HG02943 (cell line): ENCODE data around the gene ROBO1.

ENCODE experiments used
- ATAC-seq: cut with Tn5 transposase; IDR thresholded peaks from one replicate; pipeline ENCODE4 v1.9.1; 2021; ENCODE audit warnings: mild to moderate bottlenecking, low read depth, moderate library complexity; ENCODE audit not compliant: unreplicated experiment

Gene ROBO1

DNA sequence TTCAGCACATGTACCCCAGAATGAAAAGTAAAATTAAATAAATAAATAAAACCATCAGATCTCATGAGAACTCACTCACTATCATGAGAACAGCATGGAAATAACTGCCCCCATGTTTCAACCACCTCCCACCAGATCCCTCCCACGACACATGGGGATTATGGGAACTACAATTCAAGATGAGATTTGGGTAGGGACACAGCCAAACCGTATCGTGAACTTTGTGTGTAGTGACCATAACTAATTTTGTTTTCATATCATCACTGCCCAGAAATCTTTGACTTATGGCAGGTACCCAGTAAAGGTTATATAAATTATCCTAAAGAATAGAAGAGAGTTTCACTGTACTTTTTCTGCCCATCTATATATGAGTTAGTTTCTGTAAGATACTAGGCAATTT is 766.5 kb downstream of the ROBO1 start:
- ATAC-seq, result no peak

DNA sequence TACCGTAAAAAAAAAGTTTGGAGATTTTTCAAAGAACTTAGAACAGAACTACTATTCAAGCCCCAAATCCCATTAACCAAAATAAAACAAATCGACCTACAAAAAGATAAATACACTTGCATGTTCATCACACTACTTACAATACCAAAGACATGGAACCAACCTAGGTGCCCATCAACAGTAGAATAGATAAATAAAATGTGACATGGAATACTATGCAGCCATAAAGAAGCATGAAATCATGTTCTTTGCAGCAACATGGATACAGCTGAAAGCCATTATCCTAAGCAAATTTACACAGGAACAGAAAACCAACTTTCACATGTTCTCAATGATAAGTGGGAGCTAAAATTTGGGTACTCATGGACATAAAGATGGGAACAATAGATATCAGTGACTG is 768.7 kb downstream of the ROBO1 start:
- no peak for ATAC-seq

- ATAC-seq, result no peak
Measured at GRCh38 chr3:78995087-78995486, 772.7 kb downstream of the ROBO1 start.

DNA sequence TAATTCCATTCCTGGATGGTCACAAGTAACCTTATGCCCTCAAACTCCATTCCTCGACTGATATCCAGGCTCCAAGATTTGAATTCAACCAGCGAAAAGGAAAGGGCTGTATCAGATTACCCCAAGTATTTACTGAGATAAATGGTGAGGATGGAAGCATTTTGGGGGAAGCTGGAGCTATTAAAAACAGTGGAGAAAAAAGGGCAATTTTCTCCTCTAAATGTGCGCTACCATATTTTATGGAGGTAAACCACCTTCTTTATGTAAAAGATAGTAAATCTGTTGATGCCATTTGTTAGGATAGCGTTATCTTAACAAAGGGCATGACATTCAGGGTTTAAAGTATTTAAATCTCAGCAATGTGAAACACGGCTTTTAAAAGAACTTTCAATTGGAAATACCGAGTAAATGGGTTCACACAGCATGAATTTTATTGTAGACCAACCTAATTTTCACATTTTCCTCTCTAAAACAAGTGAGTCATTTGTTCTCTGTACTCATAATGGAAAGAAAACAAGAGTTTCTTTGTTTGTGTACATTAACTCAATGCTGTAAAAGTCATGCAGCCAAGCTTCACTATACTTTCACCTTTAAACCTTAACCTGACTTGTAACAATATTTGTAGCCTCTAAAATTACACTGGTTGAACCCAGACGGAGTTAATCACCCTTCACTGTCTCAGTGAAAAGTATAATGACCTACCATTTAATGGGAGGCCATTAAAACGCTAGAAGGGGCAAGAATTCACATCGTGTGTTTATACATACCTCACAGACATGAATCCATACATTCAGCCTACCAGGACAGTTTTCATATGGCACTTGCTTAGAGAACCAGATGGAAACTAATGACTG is 773.4 kb downstream of the ROBO1 start:
- no peak for ATAC-seq

GRCh38 chr3:78993375-78993774 is 774.4 kb downstream of the ROBO1 start:
- ATAC-seq, result no peak

DNA sequence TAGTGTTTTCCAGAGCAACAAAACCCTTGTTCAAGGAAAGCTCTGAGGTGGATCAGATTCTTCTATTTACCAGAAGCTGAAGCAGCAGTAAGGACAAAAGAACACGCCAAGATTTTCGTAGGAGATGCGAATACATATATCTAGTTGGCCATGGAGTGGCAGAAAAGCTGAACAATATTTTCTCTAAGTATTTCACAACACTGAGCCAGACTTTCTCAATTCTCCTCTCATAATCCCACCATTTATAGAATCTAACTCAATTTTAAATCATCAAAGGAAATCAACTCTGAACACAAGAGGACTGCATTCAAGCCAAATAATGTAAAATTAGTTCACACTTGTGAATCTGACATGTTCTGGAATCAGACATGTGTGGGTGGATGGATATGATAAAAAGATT is 775.0 kb downstream of the ROBO1 start:
- ATAC-seq, result no peak

DNA sequence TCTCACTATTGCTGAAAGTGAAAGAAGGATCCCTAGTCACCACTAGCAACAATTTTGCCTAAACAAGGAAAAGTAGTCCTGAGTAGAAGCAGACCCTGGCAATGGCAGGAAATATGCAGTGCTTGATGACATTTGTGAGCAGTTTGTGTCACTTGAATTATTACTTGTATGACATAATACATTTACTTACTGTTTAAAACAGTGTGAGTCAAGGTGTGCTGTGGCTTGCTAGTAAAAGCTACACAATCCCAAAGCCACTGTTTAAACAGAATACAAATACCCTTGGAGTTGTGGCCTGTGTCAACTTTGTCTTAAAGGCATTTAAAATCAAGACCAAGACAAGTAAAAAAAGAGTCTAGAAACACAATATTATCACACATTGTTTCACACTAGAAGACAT is 775.4 kb downstream of the ROBO1 start:
- no peak for ATAC-seq

DNA sequence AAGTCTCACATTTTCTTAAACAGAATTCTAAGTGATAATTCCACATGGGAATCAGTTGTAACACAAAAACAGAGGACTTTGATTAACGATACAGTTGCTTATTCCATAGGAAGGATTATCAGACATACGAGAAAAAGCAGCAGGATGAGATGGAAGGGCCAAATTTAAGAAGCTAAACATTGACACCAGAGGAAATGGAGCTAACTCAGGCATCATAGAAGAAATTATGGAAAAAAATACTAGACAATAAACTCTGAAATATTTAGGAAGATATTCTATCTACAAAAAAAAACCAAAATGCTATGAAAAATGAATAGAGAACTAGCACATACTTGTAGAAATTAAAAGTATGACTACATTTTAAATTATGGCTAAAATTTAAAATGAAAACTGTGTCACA is 776.1 kb downstream of the ROBO1 start:
- no peak for ATAC-seq

- no peak for ATAC-seq
Measured at GRCh38 chr3:78990156-78990555, 777.6 kb downstream of the ROBO1 start.

GRCh38 chr3:78988324-78988723 is 779.5 kb downstream of the ROBO1 start:
- ATAC-seq, result no peak

- no peak for ATAC-seq
Measured at GRCh38 chr3:78986416-78987101, 781.2 kb downstream of the ROBO1 start.

GRCh38 chr3:78985981-78986380 is 781.8 kb downstream of the ROBO1 start:
- ATAC-seq, result no peak

DNA sequence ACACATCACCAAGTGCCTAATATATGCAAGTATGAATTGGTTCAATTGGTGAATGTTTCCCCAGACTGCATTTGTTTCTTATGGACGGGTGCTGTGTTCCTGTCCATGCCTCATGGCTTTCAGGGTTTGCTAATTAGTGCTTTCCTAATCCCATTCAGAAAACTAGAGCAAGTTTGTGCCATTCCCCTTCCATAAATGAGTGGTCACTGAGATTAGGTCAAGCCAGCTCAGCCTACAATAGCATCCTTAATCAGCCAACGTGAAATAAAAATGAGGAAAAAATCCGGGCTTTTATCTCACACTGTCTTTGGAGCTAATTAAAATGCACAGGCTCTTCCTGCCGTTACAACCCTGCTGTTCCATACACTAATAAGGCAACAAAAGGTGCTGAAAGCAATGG is 788.8 kb downstream of the ROBO1 start:
- ATAC-seq, result no peak

- no peak for ATAC-seq
Measured at GRCh38 chr3:78978037-78978436, 789.8 kb downstream of the ROBO1 start.

DNA sequence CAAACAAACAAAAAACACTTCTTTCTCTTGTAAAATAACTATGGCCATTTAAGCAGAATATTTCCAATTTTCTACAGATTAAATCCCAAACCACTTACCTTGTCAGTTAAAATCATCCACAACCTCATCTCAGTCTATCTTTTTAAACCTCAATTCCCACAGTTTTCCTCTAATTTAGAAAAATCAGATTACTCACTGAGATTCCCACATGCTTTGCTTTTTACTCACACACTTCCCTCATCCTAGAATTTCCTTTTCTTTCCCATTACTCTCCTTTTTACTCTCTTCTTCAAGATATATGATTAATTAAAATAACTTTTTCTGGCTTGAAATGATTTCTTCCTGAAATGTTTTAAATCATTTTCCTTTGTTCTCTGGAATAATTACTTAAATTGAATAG is 790.7 kb downstream of the ROBO1 start:
- ATAC-seq, result no peak

DNA sequence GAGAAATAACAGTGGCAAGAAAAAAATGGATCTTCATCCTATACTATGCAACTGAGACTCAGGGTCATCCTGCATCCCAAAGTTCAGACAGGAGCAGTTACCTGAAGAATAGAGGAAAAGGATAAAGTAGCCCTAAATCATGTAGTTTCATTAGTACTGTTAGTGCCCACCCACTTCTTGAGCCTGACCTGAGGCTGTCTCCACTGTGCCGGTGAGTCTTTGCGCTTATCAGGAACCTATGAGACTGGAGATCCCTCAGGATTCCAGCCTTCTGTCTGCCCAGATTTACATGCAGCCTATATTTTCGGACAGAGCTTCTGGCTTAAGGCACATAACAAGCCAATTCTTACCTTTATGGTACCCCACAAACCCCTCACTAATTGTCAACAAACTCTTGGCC is 791.6 kb downstream of the ROBO1 start:
- no peak for ATAC-seq

DNA sequence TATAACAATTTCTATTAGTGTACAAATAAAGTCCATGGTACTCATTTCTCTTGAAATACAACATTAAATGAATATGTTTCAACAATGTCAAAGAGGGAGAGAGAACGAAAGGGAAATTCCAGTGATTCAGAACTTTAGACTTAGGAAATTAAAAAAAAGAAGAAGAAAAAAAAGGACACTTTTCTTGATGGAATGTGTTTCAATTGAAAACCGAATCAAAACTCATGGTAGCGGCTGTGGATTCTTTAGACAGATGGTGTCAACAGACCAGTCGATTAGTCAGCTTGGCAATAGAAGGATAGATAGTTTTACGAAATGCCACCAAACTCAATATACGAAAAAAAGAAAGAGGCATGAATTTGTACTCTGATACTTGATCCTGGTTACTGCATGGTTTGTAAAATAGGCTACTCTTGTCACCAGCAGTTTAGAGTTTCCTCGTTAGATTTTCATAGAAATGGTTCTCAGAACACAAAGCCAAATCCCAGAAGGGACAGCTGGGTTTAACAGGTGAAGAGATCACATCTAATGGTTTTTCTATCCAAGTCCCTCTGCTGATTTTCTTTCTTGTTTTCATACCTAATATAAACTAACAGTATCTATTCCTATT is 793.5 kb downstream of the ROBO1 start:
- no peak for ATAC-seq

DNA sequence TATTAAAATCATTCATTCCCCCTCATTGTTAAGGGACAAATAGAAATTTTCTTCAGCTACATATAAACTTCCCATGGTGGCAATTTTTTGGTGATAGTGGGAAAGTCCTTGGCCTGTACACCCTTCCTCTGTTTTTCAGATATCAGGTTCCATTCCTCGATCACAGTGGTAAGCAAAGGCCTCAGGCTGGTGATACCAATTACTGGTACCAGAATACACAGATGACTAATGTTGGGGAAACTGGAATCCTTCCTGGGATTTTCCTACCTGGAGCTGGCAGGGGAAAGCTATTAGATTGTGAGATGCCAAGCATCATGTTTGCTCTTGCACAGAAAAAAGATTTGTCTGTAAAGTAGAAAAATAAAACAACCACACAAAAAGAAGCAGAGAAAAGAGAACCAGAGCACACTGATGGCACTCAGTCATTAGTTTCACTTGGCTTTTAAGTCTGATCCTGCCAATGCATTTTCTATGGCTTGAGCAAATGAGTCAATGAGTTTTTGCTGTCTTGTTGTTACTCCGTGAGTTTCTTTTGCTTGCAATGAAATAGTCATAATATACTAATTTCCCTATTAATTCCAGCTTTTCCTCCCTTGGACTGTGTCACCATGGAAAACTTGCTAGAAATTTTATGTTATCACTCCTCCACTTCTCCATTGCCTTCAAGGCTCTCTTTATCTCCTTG is 795.0 kb downstream of the ROBO1 start:
- no peak for ATAC-seq

DNA sequence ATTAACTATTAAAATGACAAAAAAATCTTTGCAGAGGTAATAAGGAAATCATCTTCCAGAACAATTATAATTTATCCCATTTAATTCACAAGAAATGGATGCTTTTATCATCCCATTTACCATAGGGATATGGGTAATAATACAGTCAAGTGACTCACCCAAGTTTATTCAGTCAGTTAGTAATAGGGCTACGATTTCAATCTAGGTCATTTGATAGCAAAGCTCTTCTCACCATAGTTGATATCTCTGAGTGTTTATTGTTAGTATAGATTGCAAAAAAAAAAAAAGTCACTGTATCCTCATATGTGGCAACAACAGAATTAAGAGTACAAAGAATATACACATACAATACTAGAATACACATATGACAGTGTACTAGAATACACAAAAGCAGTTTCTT is 797.1 kb downstream of the ROBO1 start:
- ATAC-seq, result no peak

DNA sequence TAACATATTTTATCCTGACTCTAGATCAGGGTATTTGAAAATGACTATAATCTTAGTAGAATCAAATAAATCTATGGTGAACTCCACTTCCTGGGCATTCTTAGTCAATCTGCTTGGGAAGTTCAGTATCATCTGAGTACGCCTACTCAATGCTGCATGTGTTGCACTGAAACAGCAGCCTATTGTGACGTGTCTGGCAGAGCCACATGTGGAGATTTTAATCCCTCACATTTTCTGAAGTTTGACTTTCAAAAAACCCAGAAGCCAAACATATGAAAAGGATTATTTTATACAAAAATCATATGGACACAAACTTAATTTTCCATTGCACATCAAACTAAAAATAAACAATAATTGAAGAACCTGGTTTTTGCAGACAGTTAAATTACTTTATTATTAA is 798.3 kb downstream of the ROBO1 start:
- ATAC-seq, result no peak

GRCh38 chr3:78967061-78967460 is 800.7 kb downstream of the ROBO1 start:
- no peak for ATAC-seq
